Mammary epithelial cell (primary cell): ENCODE data around the gene ARL14EPL.

Experiments
- CTCF ChIP-seq, 2 donors: IDR thresholded peaks in 1 of 2; conservative IDR thresholded peaks in 1 of 2; 2 replicates each; pipeline ENCODE4 v1.5.1; 2011 to 2012; ENCODE audit warnings: inconsistent platforms in 2 of 2, low read length in 2 of 2, mild to moderate bottlenecking in 2 of 2, control low read depth in 1 of 2, low read depth in 1 of 2; ENCODE audit not compliant: insufficient read depth in 1 of 2; ENCODE audit errors: extremely low read depth in 1 of 2
- EZH2 ChIP-seq: IDR thresholded peaks from 2 replicates; pipeline ENCODE4 v1.6.1; 2012; ENCODE audit warnings: low read length, inconsistent platforms, borderline replicate concordance

- no peak for TF ChIP-seq CTCF (conservative IDR thresholded peaks at IDR 0.05 in 1 of 2, IDR thresholded peaks at IDR 0.05 in 1 of 2; ENCODE audit: extremely low read depth in 1 of 2, insufficient read depth in 1 of 2, low read depth in 1 of 2, low read length in 2 of 2)
- no peak for TF ChIP-seq EZH2
These were observed 11.8 kb downstream of the ARL14EPL start for GRCh38 chr5:116044073-116044472.
